HG03103 (cell line): ENCODE results near the gene KLF6.
A peak's percentile ranks its signal among the peaks of the same experiment; 100 is the strongest.

Source experiments
- ATAC-seq: cut with Tn5 transposase; IDR thresholded peaks from one replicate; pipeline ENCODE4 v1.9.1; 2021; ENCODE audit warnings: low read depth; ENCODE audit not compliant: unreplicated experiment

The KLF6 gene

GRCh38 chr10:3790272-3790671 lies 5.3 kb upstream of the KLF6 start:
- no peak for ATAC-seq

GRCh38 chr10:3789621-3790020 lies 4.6 kb upstream of the KLF6 start:
- no peak for ATAC-seq

- ATAC-seq, result no peak
These were observed 2.8 kb upstream of the KLF6 start for GRCh38 chr10:3787816-3788215.

- no peak for ATAC-seq
These were observed 2.0 kb upstream of the KLF6 start for GRCh38 chr10:3787016-3787400.

- ATAC-seq, result no peak
These were observed 1.4 kb upstream of the KLF6 start for GRCh38 chr10:3786295-3787015.

GRCh38 chr10:3785851-3786271 lies 852 bp upstream of the KLF6 start:
- ATAC-seq, result no peak

- peak; percentile 73 for ATAC-seq
These were observed 342 bp upstream of the KLF6 start for GRCh38 chr10:3785251-3785850.

GRCh38 chr10:3783682-3784432 lies 1.2 kb downstream of the KLF6 start:
- ATAC-seq, result no peak

- ATAC-seq, result peak; percentile 23
These were observed 1.7 kb downstream of the KLF6 start for GRCh38 chr10:3783316-3783681.

- ATAC-seq, result no peak
These were observed 2.3 kb downstream of the KLF6 start for GRCh38 chr10:3782451-3783315.

- no peak for ATAC-seq
These were observed 2.9 kb downstream of the KLF6 start for GRCh38 chr10:3782146-3782450.

- ATAC-seq, result no peak
These were observed 3.4 kb downstream of the KLF6 start for GRCh38 chr10:3781468-3782145.

GRCh38 chr10:3780771-3781467 lies 4.1 kb downstream of the KLF6 start:
- no peak for ATAC-seq

GRCh38 chr10:3780021-3780770 lies 4.8 kb downstream of the KLF6 start:
- no peak for ATAC-seq

GRCh38 chr10:3779158-3779741 lies 5.8 kb downstream of the KLF6 start:
- ATAC-seq, result no peak

GRCh38 chr10:3778692-3779157 lies 6.3 kb downstream of the KLF6 start:
- ATAC-seq, result no peak

- ATAC-seq, result no peak
These were observed 6.9 kb downstream of the KLF6 start for GRCh38 chr10:3777981-3778691.
